Osteocyte (in vitro differentiated cells): ENCODE measurements around the gene NUP88. TPM values are rescaled to one million over a fixed set of nuclear protein-coding genes. Genes with fewer than 3 reads are reported as not detected.

ENCODE experiments used
- DNase-seq: peaks from one replicate; pipeline ENCODE4 v3.0.0; 2021; ENCODE audit warnings: mixed read lengths; ENCODE audit not compliant: unreplicated experiment; ENCODE audit errors: extremely low spot score
- H3K27ac Mint-ChIP-seq: one replicate; pipeline ENCODE4 v1.8.0; 2021; ENCODE audit warnings: mild to moderate bottlenecking, mixed read lengths; ENCODE audit not compliant: unreplicated experiment
- H3K27me3 Mint-ChIP-seq: one replicate; pipeline ENCODE4 v1.8.0; 2021; ENCODE audit warnings: mixed read lengths; ENCODE audit not compliant: unreplicated experiment
- H3K36me3 Mint-ChIP-seq: one replicate; pipeline ENCODE4 v1.8.0; 2021; ENCODE audit warnings: mixed read lengths; ENCODE audit not compliant: unreplicated experiment
- H3K4me1 Mint-ChIP-seq: one replicate; pipeline ENCODE4 v1.8.0; 2021; ENCODE audit warnings: mixed read lengths; ENCODE audit not compliant: unreplicated experiment
- H3K4me3 Mint-ChIP-seq: one replicate; pipeline ENCODE4 v1.8.0; 2021; ENCODE audit warnings: mild to moderate bottlenecking, moderate library complexity, mixed read lengths; ENCODE audit not compliant: unreplicated experiment
- H3K9me3 Mint-ChIP-seq: one replicate; pipeline ENCODE4 v1.8.0; 2021; ENCODE audit warnings: mixed read lengths; ENCODE audit not compliant: unreplicated experiment
- total RNA-seq: library from RNA; stranded (reverse); gene quantifications from 2 replicates; pipeline ENCODE4 v1.2.1, GENCODE V29; 2021
- TF ChIP-seq, protein P1 (sequence below): fragments of 200-600 bp; sonication (generic); IDR thresholded peaks from 2 replicates; pipeline ENCODE4 v1.5.0; 2021; ENCODE audit warnings: antibody characterized with exemption, mild to moderate bottlenecking, moderate library complexity

NUP88 gene
- total RNA-seq, 1 donor from 2014 or later: 45.7 TPM

DNA sequence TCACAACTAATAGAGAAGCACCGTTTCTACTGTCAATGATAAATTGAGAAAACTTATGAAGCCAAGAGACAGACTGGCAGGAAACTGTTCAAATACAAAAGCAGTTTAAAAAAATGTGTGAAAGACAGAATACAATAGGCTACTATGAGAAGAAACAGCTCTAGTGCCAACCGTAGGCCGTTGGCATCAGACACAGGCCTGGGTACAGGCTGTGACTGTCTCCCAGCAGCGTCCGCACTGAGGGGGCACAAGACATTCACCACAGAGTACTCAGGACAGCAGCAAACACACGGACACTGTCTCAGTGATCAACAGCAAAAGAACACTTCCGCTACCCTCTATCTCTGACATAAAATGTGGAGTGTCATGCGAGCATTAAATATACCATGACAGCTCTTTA lies 27.3 kb upstream of the NUP88 start:
- Mint-ChIP-seq H3K9me3 (no peaks in the 10 kb centered on the region), H3K36me3 (peaks cover 38% of the 10 kb centered on the region), H3K4me3 (no peak overlapping the region), H3K27ac (no peak overlapping the region), H3K4me1 (no peaks in the 10 kb centered on the region), H3K27me3 (no peaks in the 10 kb centered on the region)
- no peak for DNase-seq
- TF ChIP-seq, protein P1, sequence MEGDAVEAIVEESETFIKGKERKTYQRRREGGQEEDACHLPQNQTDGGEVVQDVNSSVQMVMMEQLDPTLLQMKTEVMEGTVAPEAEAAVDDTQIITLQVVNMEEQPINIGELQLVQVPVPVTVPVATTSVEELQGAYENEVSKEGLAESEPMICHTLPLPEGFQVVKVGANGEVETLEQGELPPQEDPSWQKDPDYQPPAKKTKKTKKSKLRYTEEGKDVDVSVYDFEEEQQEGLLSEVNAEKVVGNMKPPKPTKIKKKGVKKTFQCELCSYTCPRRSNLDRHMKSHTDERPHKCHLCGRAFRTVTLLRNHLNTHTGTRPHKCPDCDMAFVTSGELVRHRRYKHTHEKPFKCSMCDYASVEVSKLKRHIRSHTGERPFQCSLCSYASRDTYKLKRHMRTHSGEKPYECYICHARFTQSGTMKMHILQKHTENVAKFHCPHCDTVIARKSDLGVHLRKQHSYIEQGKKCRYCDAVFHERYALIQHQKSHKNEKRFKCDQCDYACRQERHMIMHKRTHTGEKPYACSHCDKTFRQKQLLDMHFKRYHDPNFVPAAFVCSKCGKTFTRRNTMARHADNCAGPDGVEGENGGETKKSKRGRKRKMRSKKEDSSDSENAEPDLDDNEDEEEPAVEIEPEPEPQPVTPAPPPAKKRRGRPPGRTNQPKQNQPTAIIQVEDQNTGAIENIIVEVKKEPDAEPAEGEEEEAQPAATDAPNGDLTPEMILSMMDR: no peak

DNA sequence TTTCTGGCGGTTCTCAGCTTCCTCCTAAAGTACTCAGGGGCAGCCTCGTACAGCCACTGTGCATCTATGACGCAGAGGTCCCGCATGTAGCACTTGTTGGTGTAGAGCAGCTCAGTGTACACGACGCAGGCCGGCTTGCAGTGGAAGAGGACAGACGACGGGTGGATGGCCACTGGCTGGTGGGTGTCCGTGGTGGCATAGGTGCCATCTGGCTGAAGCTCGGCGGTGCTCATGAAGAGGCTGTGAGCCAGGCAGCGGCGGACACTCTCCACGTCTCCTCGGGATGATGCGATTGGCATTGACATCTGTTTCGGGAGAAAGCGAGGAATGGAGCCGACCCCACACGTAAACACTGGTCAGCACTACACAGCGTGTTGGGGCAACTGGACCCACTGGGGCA lies 24.7 kb upstream of the NUP88 start:
- no peaks in the 10 kb centered on the region for H3K9me3 Mint-ChIP-seq
- TF ChIP-seq, protein P1: no peak
- H3K4me3 Mint-ChIP-seq: no peak overlapping the region
- H3K27me3 Mint-ChIP-seq: no peaks in the 10 kb centered on the region
- H3K4me1 Mint-ChIP-seq: peaks cover 6% of the 10 kb centered on the region
- H3K36me3 Mint-ChIP-seq: peaks cover 29% of the 10 kb centered on the region
- no peak for DNase-seq
- no peak overlapping the region for H3K27ac Mint-ChIP-seq

GRCh38 chr17:5443728-5444127 lies 24.3 kb upstream of the NUP88 start:
- DNase-seq: no peak
- peaks cover 26% of the 10 kb centered on the region for H3K36me3 Mint-ChIP-seq
- H3K4me3 Mint-ChIP-seq: no peak overlapping the region
- peaks cover 7% of the 10 kb centered on the region for H3K4me1 Mint-ChIP-seq
- TF ChIP-seq, protein P1: no peak
- H3K27me3 Mint-ChIP-seq: no peaks in the 10 kb centered on the region
- no peaks in the 10 kb centered on the region for H3K9me3 Mint-ChIP-seq
- H3K27ac Mint-ChIP-seq: no peak overlapping the region

- no peaks in the 10 kb centered on the region for H3K9me3 Mint-ChIP-seq
- TF ChIP-seq, protein P1: peak; percentile 5
- H3K27ac Mint-ChIP-seq: peak overlapping the region; percentile 85
- peaks cover 21% of the 10 kb centered on the region for H3K4me1 Mint-ChIP-seq
- no peak for DNase-seq
- no peaks in the 10 kb centered on the region for H3K27me3 Mint-ChIP-seq
- H3K36me3 Mint-ChIP-seq: peaks cover 11% of the 10 kb centered on the region
- H3K4me3 Mint-ChIP-seq: peak overlapping the region; percentile 81
Measured at GRCh38 chr17:5439446-5439764, 19.9 kb upstream of the NUP88 start.

DNA sequence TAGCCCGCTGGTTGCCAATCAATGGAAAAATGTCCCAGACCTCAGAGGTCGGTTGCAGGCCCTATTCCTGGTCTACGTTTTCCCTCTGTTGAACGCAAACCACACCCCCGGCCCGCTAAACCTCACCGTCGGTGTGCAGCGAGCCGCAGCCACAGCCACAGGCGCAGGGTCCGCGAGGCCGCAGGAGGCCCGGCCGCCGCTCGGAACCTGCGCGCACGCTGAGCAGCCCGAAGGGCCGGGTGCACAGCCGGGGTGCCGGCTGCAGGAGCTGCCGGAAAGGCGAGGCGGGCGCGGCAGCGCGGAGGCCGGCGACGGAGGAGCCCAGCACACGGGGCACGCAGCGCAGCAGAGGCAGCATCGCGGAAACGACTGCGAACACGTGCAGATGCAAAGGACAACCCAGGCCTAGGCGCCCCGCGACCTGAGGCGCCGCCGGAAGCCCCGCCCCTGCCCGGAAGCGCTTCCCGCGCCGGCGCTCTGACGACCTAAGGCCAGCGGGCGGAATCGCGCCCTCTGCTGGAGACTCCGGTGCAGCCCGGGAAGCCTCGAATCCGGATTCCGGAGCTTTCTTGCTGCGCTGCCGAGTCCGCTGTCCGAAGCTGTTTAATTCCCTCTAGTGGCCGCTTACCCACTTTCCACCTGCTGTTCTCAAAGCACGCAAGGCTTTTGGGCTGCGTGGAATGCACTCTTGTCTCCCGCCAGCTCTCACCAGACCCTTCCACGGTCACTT lies 19.4 kb upstream of the NUP88 start, which contains the start of gene C1QBP:
Gene C1QBP (minus strand): TSS at position 440 of the 730 bp plus-strand sequence. CDS start 82 bp downstream, at position 358.
- Mint-ChIP-seq H3K36me3 (peaks cover 13% of the 10 kb centered on the region), H3K27me3 (no peaks in the 10 kb centered on the region), H3K4me3 (peak within 1 kb of the TSS; percentile 81), H3K4me1 (peaks cover 21% of the 10 kb centered on the region), H3K27ac (peak within 1 kb of the TSS; percentile 85), H3K9me3 (no peaks in the 10 kb centered on the region)
- TF ChIP-seq, protein P1: peak; percentile 99
- DNase-seq: peak; percentile 97
